Uterus (tissue), 2 donors: ENCODE data around the gene GFER.

Experiments
- POLR2A ChIP-seq, 2 donors: fragments of 450-650 bp; IDR thresholded peaks; one replicate each; pipeline ENCODE4 v1.6.1; 2016; ENCODE audit warnings: antibody characterized with exemption in 2 of 2, mild to moderate bottlenecking in 1 of 2, moderate library complexity in 1 of 2
- TF ChIP-seq, protein P1 (sequence below), 4 experiments: fragments of 200-600 bp in 2 of 4; fragments of 450-650 bp in 2 of 4; sonication (generic) in 2 of 4; IDR thresholded peaks; one replicate each; pipeline ENCODE4 v1.5.1; 2016 to 2019; ENCODE audit warnings: antibody characterized with exemption in 4 of 4, mild to moderate bottlenecking in 2 of 4, moderate library complexity in 1 of 4

- TF ChIP-seq, protein P1, sequence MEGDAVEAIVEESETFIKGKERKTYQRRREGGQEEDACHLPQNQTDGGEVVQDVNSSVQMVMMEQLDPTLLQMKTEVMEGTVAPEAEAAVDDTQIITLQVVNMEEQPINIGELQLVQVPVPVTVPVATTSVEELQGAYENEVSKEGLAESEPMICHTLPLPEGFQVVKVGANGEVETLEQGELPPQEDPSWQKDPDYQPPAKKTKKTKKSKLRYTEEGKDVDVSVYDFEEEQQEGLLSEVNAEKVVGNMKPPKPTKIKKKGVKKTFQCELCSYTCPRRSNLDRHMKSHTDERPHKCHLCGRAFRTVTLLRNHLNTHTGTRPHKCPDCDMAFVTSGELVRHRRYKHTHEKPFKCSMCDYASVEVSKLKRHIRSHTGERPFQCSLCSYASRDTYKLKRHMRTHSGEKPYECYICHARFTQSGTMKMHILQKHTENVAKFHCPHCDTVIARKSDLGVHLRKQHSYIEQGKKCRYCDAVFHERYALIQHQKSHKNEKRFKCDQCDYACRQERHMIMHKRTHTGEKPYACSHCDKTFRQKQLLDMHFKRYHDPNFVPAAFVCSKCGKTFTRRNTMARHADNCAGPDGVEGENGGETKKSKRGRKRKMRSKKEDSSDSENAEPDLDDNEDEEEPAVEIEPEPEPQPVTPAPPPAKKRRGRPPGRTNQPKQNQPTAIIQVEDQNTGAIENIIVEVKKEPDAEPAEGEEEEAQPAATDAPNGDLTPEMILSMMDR (IDR thresholded peaks at IDR 0.05), result no peak
- TF ChIP-seq POLR2A (IDR thresholded peaks at IDR 0.05), result no peak
Measured at GRCh38 chr16:2013527-2013926, 29.5 kb downstream of the GFER start.
